Stimulated activated naive CD4-positive, alpha-beta T cell treated with Interleukin-2 at 50 U/mL for 16 hours (primary cell): ENCODE results near the gene CNTROB.

Source experiments
- DNase-seq: peaks from one replicate; lab custom pipeline; 2025; lab: John Stamatoyannopoulos, UW

CNTROB gene

GRCh38 chr17:7984904-7985303, 52.9 kb downstream of the CNTROB start:
- no peak for DNase-seq

GRCh38 chr17:7987112-7987893, 55.3 kb downstream of the CNTROB start:
- DNase-seq = no peak

- no peak for DNase-seq
Observed at GRCh38 chr17:7988750-7989178, 56.8 kb downstream of the CNTROB start.

- peak; percentile 86 for DNase-seq
Observed at GRCh38 chr17:7989781-7990655, 58.0 kb downstream of the CNTROB start.

- no peak for DNase-seq
Observed at GRCh38 chr17:7992516-7992915, 60.5 kb downstream of the CNTROB start.

GRCh38 chr17:7992924-7993323, 60.9 kb downstream of the CNTROB start:
- no peak for DNase-seq

GRCh38 chr17:7993972-7994589, 62.1 kb downstream of the CNTROB start:
- DNase-seq = no peak

GRCh38 chr17:7995724-7996123, 63.7 kb downstream of the CNTROB start:
- DNase-seq = no peak

- no peak for DNase-seq
Observed at GRCh38 chr17:7997186-7997585, 65.2 kb downstream of the CNTROB start.
